Measurements from ENCODE around the gene ZFP36.
"Not testable (repeated sequence)": the region's sequence is repeated elsewhere in the genome, so short reads cannot be mapped to it uniquely, and the experiment has no call there.

Gene ZFP36, protein sequence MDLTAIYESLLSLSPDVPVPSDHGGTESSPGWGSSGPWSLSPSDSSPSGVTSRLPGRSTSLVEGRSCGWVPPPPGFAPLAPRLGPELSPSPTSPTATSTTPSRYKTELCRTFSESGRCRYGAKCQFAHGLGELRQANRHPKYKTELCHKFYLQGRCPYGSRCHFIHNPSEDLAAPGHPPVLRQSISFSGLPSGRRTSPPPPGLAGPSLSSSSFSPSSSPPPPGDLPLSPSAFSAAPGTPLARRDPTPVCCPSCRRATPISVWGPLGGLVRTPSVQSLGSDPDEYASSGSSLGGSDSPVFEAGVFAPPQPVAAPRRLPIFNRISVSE

GRCh38 chr19:39406656-39407409 lies at the start of gene ZFP36:
Gene ZFP36 (plus strand): TSS chr19:39406847. CDS start chr19:39406905, 58 bp downstream.
- peak; percentile 17 to 37 (median 31) for DNase-seq

- DNase-seq: no peak
Measured at GRCh38 chr19:39359026-39359425, 47.6 kb upstream of the ZFP36 start.

- no peak for DNase-seq
Measured at GRCh38 chr19:39360599-39360998, 46.0 kb upstream of the ZFP36 start.

DNA sequence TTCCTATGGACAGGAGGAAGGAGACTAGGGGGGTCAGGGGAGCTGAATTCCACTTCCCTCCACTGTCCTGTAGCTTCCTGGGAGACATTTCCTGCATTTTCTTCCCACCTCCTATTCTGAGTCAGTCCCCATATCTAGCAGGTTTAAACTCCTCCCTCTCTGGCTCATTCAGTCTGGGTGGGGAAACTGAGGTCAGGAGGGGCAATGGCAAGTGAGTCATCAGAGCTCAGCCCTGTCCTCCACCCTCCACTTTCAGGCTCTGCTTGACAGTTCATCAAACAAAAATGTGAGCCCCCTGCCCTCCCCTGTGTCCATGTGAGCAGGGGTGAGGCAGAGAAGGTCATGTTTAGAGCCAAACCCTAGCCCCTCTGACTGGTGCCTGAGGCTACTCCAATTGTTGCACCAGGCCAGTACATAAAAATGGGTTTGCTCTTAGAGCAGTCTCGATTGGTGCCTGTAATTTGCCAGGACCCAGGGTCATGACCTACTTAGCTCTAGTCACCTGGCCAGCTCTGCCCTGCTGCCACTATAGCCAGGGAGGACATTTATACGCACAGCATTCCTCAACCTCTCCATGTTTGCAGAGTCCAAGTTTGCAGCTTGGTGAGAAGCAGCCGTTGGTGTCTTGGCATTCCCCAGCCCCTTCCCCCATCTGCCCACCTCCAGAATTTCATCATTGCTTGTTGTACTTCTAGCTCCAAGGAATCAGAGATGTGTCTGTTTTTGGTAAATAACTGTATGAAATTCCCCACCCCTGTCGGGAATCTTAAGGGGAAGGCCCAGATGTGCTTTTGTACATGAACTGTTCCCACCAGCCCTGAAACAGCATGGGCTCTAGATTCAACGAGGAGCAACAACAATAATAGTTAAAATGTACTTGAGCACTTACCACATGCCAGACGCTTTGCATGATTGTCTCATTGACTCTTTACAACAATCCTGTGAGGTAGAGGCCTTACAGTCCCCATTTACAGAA lies 43.7 kb upstream of the ZFP36 start:
- no peak for DNase-seq

DNA sequence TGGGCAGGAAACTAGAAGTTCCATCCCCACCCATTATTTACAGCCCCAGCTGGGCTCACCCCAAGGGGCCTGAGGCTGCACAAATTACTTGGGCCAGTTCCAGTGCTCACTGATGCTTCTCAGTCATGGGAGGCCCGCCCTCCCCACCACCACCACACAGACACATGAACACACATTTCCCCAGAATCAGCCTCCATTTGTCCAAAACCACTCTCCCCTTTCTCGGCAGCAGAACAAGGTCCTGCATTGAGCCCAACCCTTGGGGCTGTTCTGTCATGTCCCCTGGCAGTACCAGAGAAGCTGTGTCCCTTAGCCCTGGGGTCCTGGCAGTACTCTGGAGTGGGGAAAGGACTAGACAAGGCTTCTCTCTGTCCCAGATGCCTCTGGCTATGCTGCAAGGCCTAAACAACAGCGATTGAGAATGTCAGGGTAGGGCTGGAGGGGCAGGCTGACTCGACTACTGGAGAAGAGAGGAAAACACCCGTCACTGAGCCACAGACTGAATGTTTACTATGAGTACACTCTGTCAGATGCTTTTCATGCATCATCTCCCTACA lies 42.7 kb upstream of the ZFP36 start:
- no peak for DNase-seq

- DNase-seq: no peak
Measured at GRCh38 chr19:39365531-39365930, 41.1 kb upstream of the ZFP36 start.

- DNase-seq: no peak
Measured at GRCh38 chr19:39369200-39369599, 37.4 kb upstream of the ZFP36 start.

GRCh38 chr19:39370735-39371134 lies 35.9 kb upstream of the ZFP36 start:
- DNase-seq: no peak

DNA sequence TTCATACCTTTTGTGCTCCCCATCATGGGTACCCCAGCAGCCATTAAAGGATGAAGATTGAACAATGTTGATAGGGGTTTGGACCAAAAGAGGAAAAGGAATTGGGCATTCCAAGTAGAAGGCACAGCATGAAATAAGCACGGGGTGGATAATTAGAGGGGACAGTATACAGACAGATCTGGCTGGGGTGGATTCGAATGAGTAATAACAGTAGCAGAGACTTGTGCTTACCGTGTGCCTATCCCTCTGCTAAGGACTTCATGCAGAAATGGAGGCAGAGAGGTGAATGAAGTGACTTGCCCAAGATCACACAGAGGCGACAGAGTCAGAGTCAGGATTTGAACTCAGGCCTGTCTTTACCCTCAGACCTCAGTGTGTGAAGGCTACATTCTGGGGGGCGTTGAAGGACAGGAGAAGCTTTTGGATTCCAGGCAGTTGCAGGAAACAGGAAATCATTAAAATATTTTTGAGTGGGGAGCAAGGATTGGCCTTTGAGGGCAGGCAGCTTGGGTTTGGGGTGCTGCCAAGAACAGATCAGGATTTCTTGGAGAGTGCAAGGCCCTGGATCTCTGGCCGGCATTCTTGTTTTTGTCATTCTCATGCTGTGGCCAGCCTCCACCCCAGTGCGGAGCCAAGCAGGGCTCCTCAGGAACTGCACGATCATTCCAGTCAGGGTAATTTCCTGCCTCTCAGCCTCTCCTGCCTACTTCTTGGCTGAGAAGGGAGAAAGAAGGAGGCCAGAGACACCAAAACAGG lies 34.4 kb upstream of the ZFP36 start:
- DNase-seq: no peak

DNA sequence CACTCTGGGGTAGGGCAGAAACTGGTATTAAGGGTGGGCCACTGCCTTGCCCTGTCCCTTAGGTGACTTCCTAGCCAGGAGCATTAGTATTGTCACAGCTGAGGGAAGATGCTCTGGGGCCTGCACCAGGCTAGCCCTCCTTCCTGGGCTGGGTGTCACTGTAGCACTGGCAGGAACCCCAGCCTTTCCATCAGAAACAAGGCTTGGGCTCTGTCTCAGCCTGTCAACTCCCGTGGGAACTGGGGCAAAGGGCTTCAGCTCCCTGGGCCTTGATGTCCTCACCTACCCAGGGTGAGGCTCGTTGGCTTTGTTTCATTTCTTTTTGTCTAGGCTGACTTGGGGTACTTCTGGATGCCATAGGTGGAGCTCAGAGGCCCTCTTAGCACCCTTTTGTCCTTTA lies 33.7 kb upstream of the ZFP36 start:
- no peak for DNase-seq

DNA sequence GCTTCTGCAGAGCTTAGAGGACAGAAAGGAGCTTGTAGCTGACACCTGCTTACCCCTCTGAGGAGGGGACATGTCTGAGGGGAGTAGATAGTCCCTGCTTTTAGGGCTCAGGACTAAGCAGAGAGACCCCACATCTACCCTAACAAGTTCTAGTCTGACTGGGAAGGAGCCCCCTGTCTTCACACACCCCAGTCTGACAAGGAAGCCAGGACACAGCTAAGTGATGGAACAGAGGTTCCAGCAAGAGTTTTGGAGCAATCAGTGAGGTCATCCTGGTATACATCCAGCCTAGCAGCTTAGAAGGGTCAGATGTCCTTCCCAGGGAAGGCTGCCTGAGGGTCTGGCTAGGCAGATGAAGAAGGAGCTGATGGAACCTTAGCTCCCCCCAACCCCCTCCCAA lies 30.7 kb upstream of the ZFP36 start:
- DNase-seq: no peak

- no peak for DNase-seq
Measured at GRCh38 chr19:39377373-39378362, 29.0 kb upstream of the ZFP36 start.

DNA sequence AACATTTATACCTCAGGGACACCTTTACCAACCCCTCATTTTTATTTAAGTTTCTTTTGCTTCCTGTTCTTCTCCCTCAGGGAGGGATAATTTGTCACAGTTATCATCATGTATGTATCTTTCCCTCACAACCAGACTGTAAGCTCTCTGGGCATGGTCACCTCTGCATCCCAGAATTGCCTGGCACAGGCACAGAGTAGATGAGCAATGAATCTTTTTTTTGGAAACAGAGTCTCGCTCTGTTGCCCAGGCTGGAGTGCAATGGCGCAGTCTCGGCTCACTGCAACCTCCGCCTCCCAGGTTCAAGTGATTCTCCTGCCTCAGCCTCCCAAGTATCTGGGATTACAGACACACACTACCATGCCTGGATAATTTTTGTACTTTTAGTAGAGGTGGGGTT lies 27.3 kb upstream of the ZFP36 start:
- not testable (repeated sequence) for DNase-seq

- no peak for DNase-seq
Measured at GRCh38 chr19:39379865-39380396, 26.7 kb upstream of the ZFP36 start.

GRCh38 chr19:39380521-39381502 lies 25.8 kb upstream of the ZFP36 start:
- DNase-seq: no peak

GRCh38 chr19:39381910-39382611 lies 24.6 kb upstream of the ZFP36 start:
- no peak for DNase-seq

DNA sequence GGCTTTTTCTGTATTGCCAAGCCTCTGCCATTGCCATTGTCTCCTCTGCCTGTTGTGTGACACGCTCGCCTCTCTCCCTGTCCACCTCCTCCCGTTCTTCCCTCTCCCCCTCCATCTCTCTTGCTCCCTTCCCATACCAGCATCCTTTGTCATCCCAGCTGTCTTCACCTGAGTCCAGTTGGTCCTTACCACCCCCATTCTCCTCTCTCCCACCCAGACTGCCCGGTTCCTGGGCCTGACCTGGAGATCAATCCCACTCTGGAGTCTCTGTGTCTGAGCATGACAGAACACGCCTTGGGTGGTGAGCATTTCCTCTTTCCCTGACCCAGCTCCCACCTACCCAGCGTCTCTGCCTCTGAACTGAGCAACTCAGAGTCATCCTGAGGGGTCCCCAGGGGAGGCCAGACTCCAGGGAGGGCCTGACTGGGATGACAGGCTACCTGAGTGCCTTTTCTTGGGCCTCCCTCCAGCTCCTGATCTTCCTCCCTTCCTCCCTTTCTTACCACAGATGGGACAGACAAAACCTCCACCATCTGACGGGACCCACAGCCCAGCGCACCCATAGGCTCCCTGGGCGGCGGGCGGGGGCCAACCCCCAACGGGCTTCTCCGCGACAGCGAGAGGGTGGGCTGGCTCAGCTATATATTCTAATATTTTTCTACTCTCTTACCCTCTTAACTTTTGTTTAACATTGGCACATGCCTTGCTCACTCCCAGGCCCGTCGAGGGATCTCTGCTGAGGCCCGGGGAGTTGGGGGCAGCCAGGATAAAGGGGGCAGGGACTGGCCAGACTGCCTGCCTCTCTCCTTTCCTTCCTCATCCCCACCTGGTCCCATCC lies 23.4 kb upstream of the ZFP36 start:
- no peak for DNase-seq
